Astrocyte of the cerebellum (primary cell): ENCODE measurements around the gene PLPP2.
"Not testable (repeated sequence)": the region's sequence is repeated elsewhere in the genome, so short reads cannot be mapped to it uniquely, and the experiment has no call there.

Experiments
- DNase-seq: peaks from one replicate; pipeline ENCODE4 v3.0.0-alpha.2; 2011; ENCODE audit warnings: low read depth
- H3K4me3 ChIP-seq: 2 replicates; pipeline ENCODE4 v1.5.1; 2011; ENCODE audit warnings: mild to moderate bottlenecking, low read depth, low read length, moderate library complexity
- CTCF ChIP-seq: IDR thresholded peaks from 2 replicates; pipeline ENCODE4 v1.5.1; 2012; ENCODE audit warnings: low read length, low read depth, moderate library complexity, mild to moderate bottlenecking; ENCODE audit errors: missing control alignments
- in situ Hi-C: cut with HindIII; loops from 2 replicates; pipeline ENCODE4 v1.10.0; 2017; ENCODE audit warnings: low sequenced_read_pairs

PLPP2 gene

GRCh38 chr19:275958-276646 is 15.1 kb downstream of the PLPP2 start:
- in situ Hi-C loops, result no loop called here
- no peak overlapping the region for H3K4me3 ChIP-seq
- TF ChIP-seq CTCF, result no peak
- DNase-seq, result no peak

- in situ Hi-C loops, result no loop called here
- DNase-seq, result no peak
- H3K4me3 ChIP-seq, result no peak overlapping the region
- TF ChIP-seq CTCF, result no peak
Observed at GRCh38 chr19:275000-275399, 16.2 kb downstream of the PLPP2 start.

- no peak overlapping the region for H3K4me3 ChIP-seq
- TF ChIP-seq CTCF, result no peak
- no peak for DNase-seq
- in situ Hi-C loops, result no loop called here
Observed at GRCh38 chr19:273393-273792, 17.8 kb downstream of the PLPP2 start.

GRCh38 chr19:271856-272255 is 19.3 kb downstream of the PLPP2 start:
- no peak overlapping the region for H3K4me3 ChIP-seq
- DNase-seq, result no peak
- in situ Hi-C loops, result no loop called here
- no peak for TF ChIP-seq CTCF

GRCh38 chr19:270766-271318 is 20.4 kb downstream of the PLPP2 start:
- in situ Hi-C loops, DNase-seq, H3K4me3 ChIP-seq: not testable (repeated sequence)

- in situ Hi-C loops, result no loop called here
- no peak for TF ChIP-seq CTCF
- H3K4me3 ChIP-seq, result no peak overlapping the region
- no peak for DNase-seq
Observed at GRCh38 chr19:269241-269640, 22.0 kb downstream of the PLPP2 start.

GRCh38 chr19:262125-262524 is 29.1 kb downstream of the PLPP2 start:
- in situ Hi-C loops, result no loop called here
- DNase-seq, result no peak
- no peak overlapping the region for H3K4me3 ChIP-seq
- TF ChIP-seq CTCF, result no peak

GRCh38 chr19:256804-257203 is 34.4 kb downstream of the PLPP2 start:
- DNase-seq, in situ Hi-C loops, H3K4me3 ChIP-seq: not testable (repeated sequence)

GRCh38 chr19:252421-253186 is 38.6 kb downstream of the PLPP2 start:
- H3K4me3 ChIP-seq, in situ Hi-C loops, DNase-seq: not testable (repeated sequence)
